SW 1271 (cell line): Measurements from ENCODE around the gene PIGN.

ENCODE experiments used
- DNase-seq, 2 experiments: peaks; one replicate each; lab custom pipeline; 2025; lab: John Stamatoyannopoulos, UW

Gene PIGN

DNA sequence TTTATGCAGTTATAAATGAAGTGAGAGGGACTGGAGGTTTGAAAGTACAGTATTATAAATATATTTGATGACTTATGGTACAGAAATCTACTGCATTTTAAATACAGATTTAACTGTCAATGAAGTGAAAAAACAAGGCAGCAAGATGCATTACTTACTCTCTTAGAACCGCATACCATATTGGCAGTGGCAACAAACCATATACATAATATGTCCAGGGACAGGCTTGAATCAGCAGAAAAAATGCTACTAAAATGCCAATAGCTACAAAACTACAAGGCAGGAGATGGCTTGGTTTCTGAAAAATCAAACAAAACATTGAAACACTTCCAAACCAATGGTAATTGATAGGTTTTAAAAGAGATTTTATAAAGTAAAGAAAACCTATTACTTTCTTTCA is 77.2 kb downstream of the PIGN start:
- DNase-seq, result no peak

DNA sequence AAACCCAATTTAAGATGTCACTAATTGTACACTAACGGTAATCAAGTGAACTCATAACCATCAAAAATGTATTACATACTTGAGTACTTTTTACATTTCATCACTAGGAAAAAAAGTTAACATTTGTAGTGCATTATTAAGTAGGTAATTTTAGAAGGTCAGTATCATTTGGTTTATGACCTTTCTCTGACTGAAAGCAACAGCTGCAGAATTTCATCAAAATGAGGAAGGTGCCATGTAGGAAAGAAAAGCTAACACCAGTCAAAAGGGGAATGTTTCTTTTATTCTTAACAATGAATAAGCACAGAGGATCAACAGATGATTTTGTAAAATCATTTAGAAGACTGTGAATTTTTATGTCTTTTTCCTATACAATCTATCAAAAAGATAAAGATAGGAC is 79.0 kb downstream of the PIGN start:
- DNase-seq, result no peak

DNA sequence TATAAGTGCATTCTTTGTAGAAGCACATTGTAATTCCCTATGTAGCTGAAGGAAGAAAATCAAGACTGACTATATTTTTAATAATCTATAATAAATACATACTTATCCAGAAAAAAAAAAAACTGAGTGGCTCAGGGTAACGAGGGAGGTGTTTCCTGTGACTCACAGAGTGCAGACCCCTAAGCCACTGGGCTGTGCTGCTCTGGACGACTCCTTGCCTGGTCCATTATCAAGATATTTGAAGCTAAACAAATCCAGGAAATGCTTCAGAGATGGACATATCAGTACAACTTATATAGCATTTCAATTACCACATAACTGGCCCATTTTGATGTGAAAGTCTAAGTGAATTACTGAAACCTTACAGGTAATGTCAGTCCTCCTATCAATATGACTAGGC is 80.6 kb downstream of the PIGN start:
- no peak for DNase-seq

DNA sequence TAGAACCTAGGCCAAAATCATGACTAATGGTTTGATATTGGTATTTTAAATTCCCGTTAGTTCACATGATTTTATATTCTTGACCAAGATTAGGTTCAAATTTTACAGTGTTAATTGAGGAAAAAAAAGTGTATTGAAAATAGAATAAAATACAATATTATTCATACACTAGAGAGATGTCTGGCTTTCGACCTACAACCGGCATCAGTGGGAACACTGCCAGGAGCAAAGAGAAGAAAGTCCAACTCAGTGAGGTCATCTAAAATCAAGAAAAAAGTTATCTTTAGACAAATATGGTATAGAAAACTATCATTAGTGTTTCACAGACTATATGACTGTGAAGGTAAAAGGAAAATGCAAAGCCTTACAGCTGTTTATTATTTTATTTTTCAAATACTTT is 81.5 kb downstream of the PIGN start:
- DNase-seq, result no peak

DNA sequence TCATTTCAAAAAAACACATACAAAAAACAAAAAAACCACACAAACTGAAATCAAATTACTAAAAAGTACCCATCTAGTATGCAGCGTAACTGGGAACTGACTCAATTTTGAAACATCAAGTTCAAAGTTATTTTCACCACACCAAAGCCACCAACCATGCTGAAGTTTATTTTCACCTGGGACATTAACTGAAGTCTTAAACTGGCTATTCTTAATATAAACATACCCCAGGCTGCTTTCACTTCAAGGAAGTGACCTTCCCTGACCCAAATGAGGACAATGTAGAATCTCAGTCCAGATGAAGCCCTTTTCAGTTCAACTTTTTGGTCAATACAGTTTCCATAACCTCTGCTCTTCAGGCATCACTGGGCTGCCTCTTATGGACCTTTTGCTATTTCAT is 84.6 kb downstream of the PIGN start:
- DNase-seq, result no peak

DNA sequence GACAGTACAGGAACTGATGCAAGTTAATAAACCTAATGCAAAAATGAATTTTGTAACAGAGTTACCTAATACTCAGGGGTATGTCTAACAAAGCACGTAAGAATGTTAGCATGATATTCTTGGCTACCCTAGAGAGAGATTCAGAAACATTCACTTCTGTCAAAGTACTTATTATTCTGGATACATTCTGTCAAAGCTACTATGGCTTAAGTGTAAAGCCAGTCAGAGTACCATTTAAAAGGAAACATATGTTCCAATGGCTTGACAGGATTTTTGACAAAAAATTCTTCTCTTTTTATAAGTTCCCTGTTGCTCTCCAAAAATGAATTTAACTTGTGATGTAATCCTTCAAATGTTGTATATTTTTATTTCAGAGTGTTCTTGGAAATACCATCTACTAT is 85.5 kb downstream of the PIGN start:
- no peak for DNase-seq

DNA sequence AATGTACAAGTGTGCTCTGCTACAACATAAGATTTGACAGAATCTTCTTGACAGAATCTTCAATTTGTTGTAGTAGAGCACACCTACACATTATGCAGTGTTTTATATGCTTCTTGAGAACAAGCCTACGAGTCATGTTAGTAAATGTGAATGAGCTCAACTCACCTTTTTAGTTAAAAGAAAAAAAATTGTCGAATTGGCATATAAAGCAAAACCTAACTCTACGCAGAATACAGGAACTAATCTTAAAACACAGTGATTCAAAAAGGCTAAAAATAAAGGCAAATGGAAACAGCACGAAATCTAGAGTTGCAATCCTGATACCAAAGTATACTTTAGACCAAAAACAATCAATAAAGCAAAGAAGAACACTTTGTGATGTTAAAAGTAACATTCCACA is 87.9 kb downstream of the PIGN start:
- no peak for DNase-seq

DNA sequence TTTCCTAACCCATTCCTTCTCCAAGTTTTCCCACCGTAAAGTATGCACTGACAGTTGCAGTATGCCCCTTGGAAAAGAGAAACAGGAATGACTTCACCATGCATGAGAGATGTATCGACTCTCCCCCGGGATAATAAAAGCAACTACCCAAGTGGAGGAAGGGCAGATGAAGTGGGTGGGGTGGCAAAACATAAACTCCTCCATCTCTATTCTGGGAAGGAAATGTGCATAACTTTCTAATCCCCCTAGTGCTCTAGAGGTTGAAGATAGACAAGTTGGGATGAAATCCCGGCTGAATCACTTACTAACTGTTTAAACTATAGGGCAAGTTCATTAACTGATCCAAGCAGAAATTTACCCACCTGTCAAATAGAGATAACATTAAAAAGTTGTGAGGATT is 89.2 kb downstream of the PIGN start:
- DNase-seq, result no peak

DNA sequence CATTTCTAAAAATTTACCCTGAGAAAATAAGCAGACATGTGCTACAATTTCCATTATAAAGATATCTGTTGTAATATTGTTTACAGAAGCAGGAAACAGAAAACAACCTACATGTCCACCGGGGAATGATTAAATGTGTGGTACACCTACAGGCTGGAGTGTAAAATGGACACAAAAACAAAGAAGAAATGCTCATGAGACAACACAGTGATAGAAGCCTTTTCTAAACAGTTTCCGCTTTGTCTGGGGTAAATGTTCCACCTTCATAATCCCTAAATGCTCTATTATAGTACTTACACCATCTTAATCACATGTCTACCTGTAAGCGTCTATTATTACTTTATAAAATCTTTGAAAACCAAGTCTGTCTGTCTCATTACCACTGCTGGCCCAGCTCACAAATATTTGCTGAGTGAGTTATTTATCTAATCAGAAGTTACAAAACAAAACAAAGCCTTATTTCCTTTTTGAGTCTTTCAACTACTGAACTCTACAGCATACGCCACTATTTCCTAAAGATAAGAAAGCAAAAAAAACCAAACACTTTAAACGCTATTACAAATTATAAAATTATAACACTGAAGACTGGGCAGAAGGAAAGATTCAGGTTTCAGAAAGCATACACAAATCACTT is 95.3 kb downstream of the PIGN start:
- no peak for DNase-seq

DNA sequence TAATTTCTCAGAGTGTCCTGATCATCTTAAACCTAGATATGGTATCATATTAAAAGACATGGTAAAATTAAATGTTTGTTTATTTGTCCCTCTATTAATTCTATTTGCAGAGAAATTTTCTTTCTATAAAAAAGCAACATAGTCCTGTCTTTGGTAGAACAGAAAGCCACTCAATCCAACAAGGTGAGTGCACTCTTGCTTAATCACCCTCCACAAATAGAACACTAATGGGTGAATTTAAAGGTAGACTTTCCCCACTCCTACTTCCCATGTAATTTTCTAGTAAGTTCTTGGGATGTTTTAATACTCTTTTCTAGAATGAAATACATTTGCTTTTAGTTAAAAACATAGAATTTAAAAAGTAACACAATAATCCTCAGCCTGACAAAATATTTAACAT is 97.7 kb downstream of the PIGN start:
- no peak for DNase-seq

DNA sequence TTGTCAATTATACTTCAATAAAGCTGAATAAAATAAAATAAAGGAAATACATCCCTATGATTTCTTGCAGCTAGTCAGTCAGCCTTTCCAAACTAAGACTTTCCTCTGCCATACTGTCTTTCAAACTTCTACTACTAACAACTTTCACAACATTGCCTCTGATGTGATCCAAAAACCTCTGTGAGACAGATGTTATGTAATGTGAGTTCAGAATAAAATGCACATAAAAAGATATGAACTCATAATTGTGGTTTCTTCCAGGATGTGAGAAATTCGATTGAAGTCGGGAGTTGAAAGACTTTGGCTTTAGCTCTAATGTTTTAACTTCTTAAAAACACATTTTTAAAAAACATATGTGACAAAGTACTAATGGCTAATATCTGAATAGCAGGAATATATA is 98.7 kb downstream of the PIGN start:
- DNase-seq, result no peak

DNA sequence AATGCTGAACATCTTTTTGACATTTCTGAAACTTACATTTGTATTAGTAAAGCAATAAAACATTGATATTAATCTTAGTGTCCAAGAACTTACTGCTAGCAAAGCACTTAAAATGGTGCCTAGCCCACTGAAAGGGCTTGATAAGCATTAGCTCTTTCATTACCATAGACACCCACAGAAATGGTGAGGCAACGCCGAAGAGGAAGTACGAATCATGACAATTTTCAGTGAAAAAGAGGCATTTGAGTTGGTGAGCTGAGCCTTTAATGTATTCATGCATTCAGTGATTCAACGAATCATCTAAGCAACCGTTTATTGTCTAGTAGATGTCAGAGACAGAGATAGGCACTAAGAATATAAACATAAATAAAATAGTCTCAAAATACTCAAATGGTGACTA is 101.1 kb downstream of the PIGN start:
- DNase-seq, result no peak

DNA sequence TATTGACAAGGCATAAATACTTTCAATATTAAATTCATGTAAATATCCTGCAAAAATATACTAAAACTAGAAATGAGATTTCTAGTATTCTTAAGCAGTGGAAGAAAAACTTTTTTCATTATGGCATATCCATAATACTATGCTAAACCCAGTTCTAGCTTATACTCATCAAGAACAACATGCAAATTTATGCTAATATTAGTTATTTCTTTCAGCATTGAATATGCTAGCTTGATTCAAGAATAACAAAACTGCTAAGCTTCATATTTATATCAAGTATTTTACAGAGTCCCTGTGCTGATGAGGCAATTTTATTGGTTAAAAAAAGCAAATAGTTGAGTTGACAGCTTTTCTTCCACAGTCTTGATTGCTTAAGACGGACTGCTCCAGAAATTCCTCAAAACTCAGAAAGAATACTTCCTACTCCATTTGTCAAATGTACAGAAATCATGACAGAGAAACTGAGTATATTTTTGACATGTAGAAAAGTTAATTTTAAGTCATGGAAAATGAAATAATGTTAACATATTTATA is 105.0 kb downstream of the PIGN start:
- DNase-seq, result no peak

DNA sequence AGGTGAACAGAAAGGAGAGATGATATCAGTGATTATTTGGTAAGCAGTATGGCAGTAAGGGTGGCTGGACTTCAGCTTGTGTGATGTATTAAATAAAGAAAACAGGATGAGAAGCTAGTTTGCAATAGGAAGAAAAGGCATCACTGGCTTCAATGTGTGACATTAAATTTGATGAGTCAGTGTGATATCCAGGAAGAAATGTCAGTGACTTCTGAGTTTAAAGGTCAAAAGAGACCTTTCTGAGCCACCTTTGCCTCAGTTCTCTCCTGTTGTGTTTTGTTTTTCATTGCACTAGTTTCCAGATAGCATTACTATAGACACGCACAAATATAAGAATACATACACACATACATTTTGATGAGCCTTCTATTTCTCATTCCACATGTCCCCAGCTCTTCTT is 105.6 kb downstream of the PIGN start:
- no peak for DNase-seq

DNA sequence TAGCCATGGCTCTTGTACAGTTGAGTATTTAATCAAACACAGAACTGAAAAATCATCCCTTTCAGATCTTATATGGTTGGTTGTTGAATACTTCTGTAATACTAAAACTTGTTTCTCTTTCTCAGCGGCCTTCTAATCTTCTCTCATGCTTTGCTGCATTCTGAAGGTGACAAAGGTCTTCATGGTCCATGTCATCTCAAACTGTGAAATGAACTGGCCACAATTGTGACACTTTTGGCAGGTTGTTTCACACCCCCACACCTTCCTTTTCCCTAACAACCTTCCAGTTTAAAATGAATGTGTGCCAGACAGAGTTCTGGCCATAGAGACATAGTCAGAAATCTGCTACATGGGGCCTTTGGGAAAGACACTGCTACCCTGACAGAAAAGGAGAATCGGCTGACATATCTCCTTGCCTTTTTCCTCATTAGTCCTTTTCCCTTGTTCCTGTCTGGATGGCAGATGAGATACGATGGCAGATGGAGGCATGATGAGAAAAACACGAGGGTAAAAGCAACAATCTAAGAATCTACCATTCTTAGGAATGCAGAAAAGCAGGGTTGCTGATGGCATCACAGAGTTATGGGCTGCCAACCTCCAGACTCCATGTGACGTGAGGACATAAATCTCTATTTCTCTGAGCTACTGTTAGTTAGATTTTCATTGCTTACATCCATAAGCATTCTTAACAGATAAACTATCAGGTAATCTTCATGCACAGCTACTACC is 106.5 kb downstream of the PIGN start:
- no peak for DNase-seq

DNA sequence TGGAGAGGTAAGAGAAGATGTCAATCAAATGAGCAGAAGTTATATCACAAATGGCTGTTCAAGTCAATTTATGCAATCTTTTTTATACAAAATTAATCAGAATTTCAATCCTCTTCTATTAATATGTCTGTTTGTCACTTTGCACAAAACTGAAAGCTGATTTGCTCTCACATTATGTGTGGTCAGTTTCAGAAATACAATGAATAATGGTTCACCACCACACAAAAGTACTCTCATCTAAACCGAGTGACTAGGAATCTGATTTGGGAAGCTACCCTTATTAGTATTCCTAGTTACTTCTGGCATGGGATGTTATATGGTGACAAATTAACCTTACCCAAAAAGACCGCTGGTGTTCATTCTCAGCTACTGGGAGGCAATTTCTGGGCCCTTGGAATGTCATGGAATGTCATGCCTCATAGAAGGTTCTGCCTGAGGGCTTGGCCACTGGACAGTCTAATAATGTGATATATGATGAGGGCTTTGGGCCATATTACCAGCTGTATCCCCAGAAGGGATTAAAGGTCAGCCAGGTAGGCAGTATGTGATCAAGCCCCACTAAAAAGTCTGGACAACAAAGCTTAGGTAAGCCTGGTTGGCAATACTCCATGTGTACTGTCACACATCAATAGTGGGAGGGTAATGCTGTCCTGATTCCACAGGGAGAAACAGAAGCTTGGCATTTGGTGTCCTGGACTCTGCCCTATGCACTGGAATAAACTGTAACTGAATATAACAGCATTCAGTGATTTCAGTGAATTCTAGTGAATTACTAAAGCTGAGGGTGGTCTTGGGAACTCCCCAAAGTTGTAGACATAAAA is 113.2 kb downstream of the PIGN start:
- DNase-seq, result no peak

DNA sequence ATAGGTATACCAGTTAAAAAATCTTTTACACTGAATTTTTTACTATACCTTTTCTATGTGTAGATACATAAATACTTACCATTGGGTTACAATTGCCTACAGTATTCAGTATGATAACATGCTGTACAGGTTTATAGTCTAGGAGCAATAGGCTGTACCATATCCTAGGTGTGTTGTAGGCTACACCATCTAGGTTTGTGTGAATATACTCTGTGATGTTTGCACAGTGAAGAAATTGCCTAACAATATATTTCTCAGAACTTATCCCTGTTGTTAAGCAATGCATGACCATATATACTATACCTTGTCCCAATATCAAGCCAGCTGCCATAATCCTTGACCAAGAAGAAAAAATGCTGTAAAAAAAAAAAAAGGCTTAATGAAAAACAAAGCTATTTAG is 114.5 kb downstream of the PIGN start:
- no peak for DNase-seq

DNA sequence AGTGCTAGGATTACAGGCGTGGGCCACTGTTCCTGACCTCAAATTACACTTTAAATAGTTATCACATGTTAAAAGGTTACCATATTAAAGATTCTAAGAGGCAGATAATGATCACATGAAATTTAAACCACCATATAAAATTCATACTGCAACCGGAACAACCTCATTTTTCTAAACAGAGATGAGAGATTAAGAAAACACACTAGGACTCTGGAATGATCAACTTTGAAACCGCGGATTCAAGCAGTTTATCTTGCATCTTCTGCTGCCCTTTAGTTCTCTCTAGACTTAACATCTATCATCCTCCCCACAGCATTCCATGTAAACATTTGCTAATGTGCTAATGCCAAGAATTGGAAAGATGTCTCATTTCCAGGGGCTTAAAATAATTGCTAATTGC is 115.8 kb downstream of the PIGN start:
- DNase-seq, result no peak

DNA sequence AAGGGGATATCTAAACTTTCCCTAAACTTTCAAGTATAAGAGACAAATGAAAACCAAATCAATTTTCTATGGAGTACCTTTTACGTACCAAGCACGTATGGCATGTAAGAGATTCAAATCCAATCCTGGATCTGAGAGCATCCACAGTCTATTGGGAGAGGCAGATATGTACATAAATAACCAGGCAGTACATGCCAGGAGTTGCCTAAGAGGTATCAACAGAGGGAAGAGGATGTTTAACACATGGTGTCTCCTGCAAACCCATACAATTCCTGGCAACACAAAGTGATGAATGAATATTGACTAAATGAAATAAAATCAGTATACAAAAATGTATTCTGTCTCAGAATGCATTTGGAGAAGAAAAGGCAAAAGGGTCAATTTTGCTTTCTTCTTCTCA is 116.6 kb downstream of the PIGN start:
- DNase-seq, result no peak

DNA sequence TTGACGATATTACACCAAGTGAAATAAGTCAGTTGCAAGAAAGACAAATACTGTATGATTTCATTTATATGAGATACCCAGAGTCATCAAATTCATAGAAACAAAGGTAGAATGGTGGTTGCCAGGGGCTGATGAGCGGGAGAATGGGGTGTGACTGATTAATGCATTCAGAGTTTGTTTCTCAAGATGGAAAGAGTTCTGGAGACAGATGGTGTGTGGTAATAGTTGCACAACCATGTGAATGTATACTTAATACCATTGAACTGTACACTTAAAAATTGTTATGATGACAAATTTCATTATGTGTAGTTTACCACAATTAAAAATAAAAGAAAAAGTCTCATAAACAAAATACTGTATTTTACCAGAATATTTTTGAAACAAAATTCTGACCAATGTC is 117.3 kb downstream of the PIGN start:
- no peak for DNase-seq

DNA sequence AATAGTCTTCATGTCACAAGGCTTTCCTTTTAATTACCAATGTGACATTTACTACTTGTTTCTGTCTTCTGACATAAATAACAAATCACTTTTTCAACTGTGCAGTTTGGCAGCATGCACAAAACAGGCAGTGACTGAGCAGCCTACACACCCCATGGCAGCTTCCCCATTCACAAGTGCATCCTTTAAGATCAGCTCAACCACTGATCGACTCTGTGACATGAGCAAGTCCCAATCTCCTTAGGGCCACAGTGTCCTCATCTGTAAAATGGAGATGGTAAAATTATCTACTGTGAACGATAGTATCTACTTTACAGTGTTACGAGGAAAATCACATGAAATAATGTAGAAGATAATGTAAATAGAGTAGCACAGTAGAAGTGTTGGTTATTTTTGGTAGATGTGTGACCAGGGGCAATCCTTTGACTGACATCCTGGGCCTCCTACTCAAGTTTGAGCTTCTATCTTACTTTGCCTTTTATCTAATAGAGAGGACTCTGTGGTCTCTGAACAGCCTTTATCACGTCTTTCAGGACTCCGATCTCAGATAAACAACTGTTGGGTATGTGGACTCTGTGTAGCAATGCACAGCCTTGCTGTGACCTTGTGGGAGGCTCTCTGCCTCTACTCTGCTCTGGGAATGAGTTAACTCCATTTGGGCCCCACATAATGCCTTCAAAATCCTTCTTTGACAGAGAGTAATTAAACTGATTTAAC is 120.6 kb downstream of the PIGN start:
- no peak for DNase-seq

DNA sequence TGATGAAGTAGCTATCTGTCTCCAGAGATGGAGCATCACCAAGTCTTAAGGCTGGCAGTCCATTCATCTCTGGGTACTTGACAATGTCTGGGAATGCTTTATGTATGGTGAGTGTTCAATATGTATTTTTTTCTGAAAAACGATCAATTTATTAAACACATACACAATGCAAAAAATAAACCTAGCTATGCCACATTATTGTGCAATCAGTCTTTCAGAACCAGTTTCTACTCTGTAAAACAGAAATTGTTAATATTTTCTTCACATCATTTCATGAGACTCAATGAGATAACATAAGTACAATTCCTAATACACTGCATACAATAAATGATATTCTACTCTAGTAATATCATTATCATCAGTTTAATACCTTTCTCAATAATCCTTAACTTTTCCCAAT is 122.5 kb downstream of the PIGN start:
- DNase-seq, result no peak
